Lung (tissue), 12 donors: ENCODE data around the gene PARVA. TPM values are rescaled to one million over a fixed set of nuclear protein-coding genes. Genes with fewer than 3 reads are reported as not detected.

Source experiments
- ATAC-seq: fragments of 200-7000 bp; cut with Tn5 transposase; one replicate; pipeline ENCODE4 v1.9.1; 2020; ENCODE audit warnings: moderate number of reproducible peaks; ENCODE audit not compliant: insufficient read depth, low FRiP score
- DNase-seq, 3 donors: peaks; one replicate each; pipeline ENCODE4 v3.0.0-alpha.2; 2013 to 2017
- H3K27ac ChIP-seq, 2 donors: one replicate each; pipeline ENCODE4 v1.5.1; 2013; ENCODE audit warnings: mild to moderate bottlenecking in 2 of 2, moderate library complexity in 2 of 2, control low read depth in 1 of 2, inconsistent platforms in 1 of 2, low read depth in 1 of 2, low read length in 1 of 2
- H3K27me3 ChIP-seq, 3 donors: one replicate each; pipeline ENCODE4 v1.5.1; 2013; ENCODE audit warnings: low read length in 2 of 3; ENCODE audit not compliant: control insufficient read depth in 3 of 3, insufficient read depth in 3 of 3
- H3K36me3 ChIP-seq, 4 donors: one replicate each; pipeline ENCODE4 v1.5.1; 2013; ENCODE audit warnings: low read length in 4 of 4, mild to moderate bottlenecking in 1 of 4, moderate library complexity in 1 of 4; ENCODE audit not compliant: control insufficient read depth in 4 of 4, insufficient read depth in 4 of 4
- H3K4me1 ChIP-seq, 5 donors: one replicate each; pipeline ENCODE4 v1.5.1; 2013; ENCODE audit warnings: low read length in 5 of 5, mild to moderate bottlenecking in 2 of 5, moderate library complexity in 1 of 5; ENCODE audit not compliant: control insufficient read depth in 5 of 5, insufficient read depth in 5 of 5
- H3K4me3 ChIP-seq: one replicate; pipeline ENCODE4 v1.5.1; 2013; ENCODE audit warnings: mild to moderate bottlenecking, control low read depth, moderate library complexity
- H3K9ac ChIP-seq, 2 donors: one replicate each; pipeline ENCODE4 v1.5.1; 2013; ENCODE audit warnings: low read length in 2 of 2, control low read depth in 1 of 2; ENCODE audit not compliant: insufficient read depth in 1 of 2
- H3K9me3 ChIP-seq, 4 donors: one replicate each; pipeline ENCODE4 v1.5.1; 2013; ENCODE audit warnings: low read length in 3 of 4, mild to moderate bottlenecking in 1 of 4, moderate library complexity in 1 of 4; ENCODE audit not compliant: control insufficient read depth in 4 of 4, insufficient read depth in 3 of 4
- WGBS, 2 donors: extraction: QIAGEN DNeasy Blood & Tissue Kit; methylation state at CpG; one replicate each; pipeline ENCODE4 v1.1.7; 2013; 5-methylcytosine and 5-hydroxymethylcytosine counted together
- polyA plus RNA-seq, 2 donors: library from polyadenylated mRNA; stranded (reverse); fragments of 200-250 nt; gene quantifications; one replicate each; pipeline ENCODE4 v1.2.1, GENCODE V29; 2013
- total RNA-seq, 2 donors: library from RNA; depleted of rRNA in 1 of 2; stranded (reverse); fragments of >200 nt in 1 of 2; gene quantifications; one replicate each; pipeline ENCODE4 v1.2.1, GENCODE V29; 2014 to 2021
- TF ChIP-seq, protein P1 (sequence below): IDR thresholded peaks from 2 replicates; pipeline ENCODE4 v1.5.1; 2012; ENCODE audit warnings: mild to moderate bottlenecking; ENCODE audit errors: control extremely low read depth, extremely low read depth
- donor health status: control.
- donor health status: control.
- donor health status: Bipolar disorder and iron deficiency.
- donor health status: healthy.
- donor health status: DM: yes; HTN: yes; CAD: no.

The PARVA gene
- total and polyA plus RNA-seq, 4 donors, result 19.9 to 71.6 (median 36.2) TPM

DNA sequence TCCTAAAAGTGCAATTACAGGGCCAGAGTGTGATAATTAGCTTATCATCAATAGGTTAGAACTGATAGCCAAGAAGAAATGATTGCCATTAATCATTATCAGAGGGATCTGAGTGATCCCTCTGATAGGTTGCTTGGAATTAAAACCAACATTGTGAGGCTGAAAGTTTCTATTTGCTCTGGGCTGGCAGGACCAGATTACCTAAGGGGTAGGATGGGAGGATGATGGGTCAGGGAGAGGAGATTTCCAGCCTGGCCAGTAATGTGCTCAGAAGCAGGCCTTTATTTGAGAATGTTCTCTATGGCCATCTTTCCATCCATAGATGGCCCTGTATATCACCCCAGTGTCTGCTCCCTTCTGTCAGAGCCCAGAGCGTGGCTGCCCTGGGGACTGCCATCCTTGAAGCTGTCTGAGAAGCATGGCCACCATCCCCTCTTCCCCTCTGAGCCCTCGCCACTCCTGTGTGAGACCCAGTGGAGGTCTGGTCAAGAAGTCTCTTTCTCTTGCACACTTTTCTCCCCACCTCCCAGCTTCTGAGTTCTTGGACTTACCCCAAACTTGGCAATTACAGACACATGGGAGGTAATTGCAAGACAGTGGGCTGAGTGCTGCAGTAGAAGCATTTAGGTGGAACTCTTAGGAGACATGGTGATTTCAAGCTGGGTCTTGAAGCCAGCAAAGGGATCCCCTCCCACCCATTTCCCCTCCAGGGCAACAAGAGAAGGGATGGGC lies 11.7 kb downstream of the PARVA start:
- ATAC-seq, result no peak
- no peak overlapping the region for H3K4me3 ChIP-seq
- WGBS, 2 donors, result 83 to 91% methylated on average over 2 of the region's 2 CpGs
- H3K4me1 ChIP-seq, result peaks cover 4 to 37% (median 22%) of the 10 kb centered on the region in 5 donors
- peaks cover 0 to 4% (median 1%) of the 10 kb centered on the region in 4 donors for H3K9me3 ChIP-seq
- H3K36me3 ChIP-seq, result peaks cover 0 to 5% (median under 1%) of the 10 kb centered on the region in 4 donors
- H3K27ac ChIP-seq, result no peak overlapping the region
- no peaks in the 10 kb centered on the region for H3K27me3 ChIP-seq
- TF ChIP-seq, protein P1, sequence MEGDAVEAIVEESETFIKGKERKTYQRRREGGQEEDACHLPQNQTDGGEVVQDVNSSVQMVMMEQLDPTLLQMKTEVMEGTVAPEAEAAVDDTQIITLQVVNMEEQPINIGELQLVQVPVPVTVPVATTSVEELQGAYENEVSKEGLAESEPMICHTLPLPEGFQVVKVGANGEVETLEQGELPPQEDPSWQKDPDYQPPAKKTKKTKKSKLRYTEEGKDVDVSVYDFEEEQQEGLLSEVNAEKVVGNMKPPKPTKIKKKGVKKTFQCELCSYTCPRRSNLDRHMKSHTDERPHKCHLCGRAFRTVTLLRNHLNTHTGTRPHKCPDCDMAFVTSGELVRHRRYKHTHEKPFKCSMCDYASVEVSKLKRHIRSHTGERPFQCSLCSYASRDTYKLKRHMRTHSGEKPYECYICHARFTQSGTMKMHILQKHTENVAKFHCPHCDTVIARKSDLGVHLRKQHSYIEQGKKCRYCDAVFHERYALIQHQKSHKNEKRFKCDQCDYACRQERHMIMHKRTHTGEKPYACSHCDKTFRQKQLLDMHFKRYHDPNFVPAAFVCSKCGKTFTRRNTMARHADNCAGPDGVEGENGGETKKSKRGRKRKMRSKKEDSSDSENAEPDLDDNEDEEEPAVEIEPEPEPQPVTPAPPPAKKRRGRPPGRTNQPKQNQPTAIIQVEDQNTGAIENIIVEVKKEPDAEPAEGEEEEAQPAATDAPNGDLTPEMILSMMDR, result no peak
- DNase-seq, result no peak
- H3K9ac ChIP-seq, result no peak overlapping the region

DNA sequence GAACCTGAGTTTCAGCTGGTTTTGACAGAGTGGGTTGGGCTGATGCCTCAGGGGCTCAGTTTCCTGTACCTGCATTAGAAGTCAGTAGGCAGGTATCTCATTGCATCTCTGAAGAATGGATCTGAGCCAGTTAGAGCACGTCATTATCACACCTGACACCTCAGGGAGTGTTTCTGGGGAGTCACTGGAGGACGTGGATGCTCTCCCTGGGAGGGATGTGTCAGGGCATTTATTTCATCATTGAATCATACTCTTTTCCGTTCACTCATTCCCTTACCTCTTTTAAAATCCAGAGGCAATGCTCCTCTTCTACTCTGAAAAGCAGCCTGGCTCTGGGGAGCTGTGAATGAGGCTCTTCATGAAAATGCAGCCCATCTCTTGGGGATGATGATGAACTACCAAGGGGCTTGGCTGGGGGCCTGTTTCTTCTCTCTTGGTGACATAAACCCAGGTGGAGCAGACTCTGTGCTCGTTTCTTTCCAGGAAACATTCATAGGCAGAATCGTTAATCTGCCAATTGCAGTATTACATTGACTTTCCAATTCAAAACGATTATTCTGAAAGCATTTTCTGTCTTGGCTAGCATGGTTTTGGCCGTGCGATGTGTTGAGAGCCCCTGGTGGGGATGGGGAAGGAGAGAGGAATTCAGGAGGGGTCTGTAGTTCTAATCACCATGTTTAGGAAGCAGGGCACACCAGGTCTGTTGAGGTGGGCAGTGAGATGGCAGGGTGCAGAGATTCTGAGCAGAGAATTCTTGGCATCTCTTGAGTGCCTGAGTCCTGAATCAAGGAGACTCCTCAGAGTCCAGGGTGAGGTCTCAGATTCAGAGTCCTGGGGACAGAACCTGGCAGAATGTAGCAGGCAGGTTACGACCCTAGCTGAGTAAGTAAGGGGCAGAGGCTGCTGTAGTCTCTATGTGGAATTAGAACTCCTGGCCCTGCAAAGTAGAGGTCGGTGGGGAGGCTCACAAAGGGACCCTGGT lies 12.6 kb downstream of the PARVA start:
- Histone ChIP-seq H3K27me3 (no peaks in the 10 kb centered on the region), H3K27ac (peak overlapping the region in 1 of 2 donors; percentile 37), H3K4me3 (no peak overlapping the region), H3K9me3 (peaks cover 0 to 4% (median 1%) of the 10 kb centered on the region in 4 donors), H3K4me1 (peaks cover 4 to 37% (median 22%) of the 10 kb centered on the region in 5 donors), H3K9ac (no peak overlapping the region), H3K36me3 (peaks cover 0 to 5% (median 1%) of the 10 kb centered on the region in 4 donors)
- ATAC-seq (no peak), DNase-seq (no peak)
- 62 to 65% methylated on average over 10 of the region's 10 CpGs for WGBS, 2 donors
- TF ChIP-seq, protein P1, result no peak

DNA sequence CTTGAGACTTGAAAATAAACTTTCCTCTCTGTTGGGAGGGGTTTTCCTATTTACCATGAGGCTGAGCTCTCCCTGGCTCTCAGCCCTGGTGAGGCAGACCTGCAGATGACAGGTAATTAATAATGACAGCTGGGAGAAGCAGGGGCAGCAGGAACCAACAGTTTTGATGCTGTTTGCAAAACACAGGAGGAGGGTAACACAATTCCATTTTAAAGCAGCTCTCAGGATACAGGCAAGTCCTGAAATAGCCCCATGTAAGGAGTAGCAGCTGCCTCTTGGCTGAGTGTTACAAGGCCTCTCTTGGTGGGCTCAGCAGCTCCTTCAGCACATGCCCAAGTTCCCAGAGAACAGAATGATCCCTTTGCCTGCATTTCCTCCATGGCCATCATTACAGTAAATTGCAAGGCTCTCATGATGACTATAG lies 13.3 kb downstream of the PARVA start:
- peaks cover 4 to 32% (median 22%) of the 10 kb centered on the region in 5 donors for H3K4me1 ChIP-seq
- no peak overlapping the region for H3K4me3 ChIP-seq
- H3K27ac ChIP-seq, result peak overlapping the region in 1 of 2 donors; percentile 37
- DNase-seq (peak in 1 of 3 donors; percentile 48), ATAC-seq (no peak)
- no peaks in the 10 kb centered on the region for H3K27me3 ChIP-seq
- TF ChIP-seq, protein P1, result no peak
- H3K9ac ChIP-seq, result no peak overlapping the region
- H3K36me3 ChIP-seq, result peaks cover 0 to 5% (median 1%) of the 10 kb centered on the region in 4 donors
- peaks cover 0 to 6% (median 1%) of the 10 kb centered on the region in 4 donors for H3K9me3 ChIP-seq
